Activated CD4-positive, CD25-positive, alpha-beta regulatory T cell treated with anti-CD3 and anti-CD28 coated beads, Interleukin-2, amount 50 U/mL, for 72 hours (primary cell): ENCODE data around the gene MOAP1.
"Not testable (repeated sequence)": the region's sequence is repeated elsewhere in the genome, so short reads cannot be mapped to it uniquely, and the experiment has no call there.

Experiments
- DNase-seq: peaks from one replicate; pipeline ENCODE4 v3.0.0; 2021

MOAP1 gene

GRCh38 chr14:93184391-93185348, at the start of gene MOAP1, which contains the start of gene LYSET:
MOAP1 (minus strand) TSS chr14:93184897; CDS start chr14:93184242, 655 bp downstream.
LYSET (plus strand) TSS chr14:93185317; CDS start chr14:93185406, 89 bp downstream.
- peak; percentile 88 for DNase-seq

DNA sequence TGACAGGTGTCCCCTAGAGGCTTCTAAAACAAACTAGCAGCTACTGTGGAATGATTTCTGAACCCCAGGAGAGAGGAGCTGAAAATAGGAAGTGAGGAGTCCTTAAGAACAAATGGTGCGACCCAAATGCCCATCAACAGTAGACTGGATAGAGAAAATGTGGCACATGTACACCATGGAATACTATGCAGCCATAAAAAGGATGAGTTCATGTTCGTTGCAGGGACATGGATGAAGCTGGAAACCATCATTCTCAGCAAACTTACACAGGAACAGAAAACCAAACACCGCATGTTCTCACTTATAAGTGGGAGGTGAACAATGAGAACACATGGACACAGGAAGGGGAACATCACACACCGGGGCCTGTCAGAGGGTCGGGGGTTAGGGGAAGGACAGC, 48.4 kb upstream of the MOAP1 start:
- DNase-seq = not testable (repeated sequence)

GRCh38 chr14:93232159-93232558, 47.5 kb upstream of the MOAP1 start:
- no peak for DNase-seq

DNA sequence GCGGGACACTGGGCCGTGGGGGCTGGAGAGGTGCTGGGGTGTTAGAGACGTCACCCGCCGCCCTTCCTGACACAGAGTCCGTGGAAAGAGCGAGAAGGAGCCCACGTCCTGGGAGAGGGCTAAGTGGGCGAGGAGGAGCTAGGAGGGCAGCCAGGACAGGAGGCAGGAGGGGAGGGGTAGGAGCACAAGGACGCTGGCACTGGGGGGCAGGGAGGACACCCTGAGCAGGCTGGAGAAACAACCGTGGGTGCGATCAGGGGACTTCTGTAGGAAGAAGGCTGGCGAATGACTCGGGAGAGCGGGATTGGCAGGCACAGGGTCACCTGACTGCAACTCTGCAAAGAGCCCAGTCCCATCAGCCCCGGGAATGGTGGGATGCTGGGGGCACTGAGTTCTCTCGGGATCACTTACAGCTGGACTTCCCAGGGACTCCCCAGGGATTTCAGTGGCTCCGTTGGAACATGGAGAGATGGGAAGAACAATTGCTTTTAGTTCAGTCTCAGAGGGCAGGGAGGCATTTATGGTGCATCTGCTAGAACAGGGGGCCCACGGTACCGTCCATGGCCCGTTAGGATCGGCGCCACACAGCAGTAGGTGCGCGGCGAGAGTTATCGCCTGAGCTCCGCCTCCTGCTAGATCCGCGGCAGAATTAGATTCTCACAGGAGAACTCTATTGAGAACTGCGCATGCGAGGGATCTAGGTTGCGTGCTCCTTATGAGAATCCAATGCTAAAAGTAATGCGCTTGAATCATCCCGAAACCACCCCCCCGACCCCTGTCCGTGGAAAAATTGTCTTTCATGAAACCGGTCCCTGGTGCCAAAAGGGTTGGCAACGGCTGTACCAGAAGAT, 46.7 kb upstream of the MOAP1 start:
- no peak for DNase-seq

GRCh38 chr14:93230539-93230938, 45.8 kb upstream of the MOAP1 start:
- DNase-seq = no peak

GRCh38 chr14:93228550-93228949, 43.9 kb upstream of the MOAP1 start:
- no peak for DNase-seq

DNA sequence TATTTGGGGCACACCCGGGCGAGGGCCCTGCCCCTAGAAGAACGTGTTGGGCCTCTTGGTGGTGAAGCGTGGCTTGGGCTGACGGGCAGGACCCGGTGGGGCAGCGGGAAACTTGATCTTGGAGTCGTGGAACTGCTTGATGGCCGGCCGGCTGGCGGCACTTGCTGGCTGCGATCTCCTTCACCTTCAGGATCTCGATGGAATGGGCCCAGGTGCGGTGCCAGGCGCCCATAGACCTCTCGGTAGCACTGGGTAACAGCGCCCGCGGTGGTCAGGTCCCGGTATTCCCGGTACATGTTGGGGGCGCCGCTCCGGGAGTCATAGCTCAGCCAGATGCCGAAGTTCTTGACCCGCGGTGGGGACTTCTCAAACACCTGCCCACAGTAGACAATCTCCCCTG, 38.9 kb upstream of the MOAP1 start:
- DNase-seq = no peak

DNA sequence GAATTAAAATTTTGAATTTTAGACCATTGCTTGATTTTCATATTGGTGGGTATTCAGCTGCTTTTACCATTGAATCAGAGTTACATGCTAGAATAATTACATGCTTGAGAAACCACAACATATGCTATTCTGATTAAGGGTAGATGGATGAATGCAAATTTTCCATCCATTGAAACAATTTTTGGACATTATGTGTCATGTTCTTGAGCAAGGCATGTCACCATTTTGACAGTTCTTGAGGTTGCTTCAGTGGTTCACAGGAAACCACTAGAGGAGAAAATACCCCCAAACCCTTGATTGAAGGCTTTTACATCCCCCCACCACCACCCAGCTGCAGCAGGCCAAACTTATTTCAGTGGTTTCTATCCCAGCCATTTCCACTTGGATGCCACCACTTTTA, 35.8 kb upstream of the MOAP1 start:
- no peak for DNase-seq

DNA sequence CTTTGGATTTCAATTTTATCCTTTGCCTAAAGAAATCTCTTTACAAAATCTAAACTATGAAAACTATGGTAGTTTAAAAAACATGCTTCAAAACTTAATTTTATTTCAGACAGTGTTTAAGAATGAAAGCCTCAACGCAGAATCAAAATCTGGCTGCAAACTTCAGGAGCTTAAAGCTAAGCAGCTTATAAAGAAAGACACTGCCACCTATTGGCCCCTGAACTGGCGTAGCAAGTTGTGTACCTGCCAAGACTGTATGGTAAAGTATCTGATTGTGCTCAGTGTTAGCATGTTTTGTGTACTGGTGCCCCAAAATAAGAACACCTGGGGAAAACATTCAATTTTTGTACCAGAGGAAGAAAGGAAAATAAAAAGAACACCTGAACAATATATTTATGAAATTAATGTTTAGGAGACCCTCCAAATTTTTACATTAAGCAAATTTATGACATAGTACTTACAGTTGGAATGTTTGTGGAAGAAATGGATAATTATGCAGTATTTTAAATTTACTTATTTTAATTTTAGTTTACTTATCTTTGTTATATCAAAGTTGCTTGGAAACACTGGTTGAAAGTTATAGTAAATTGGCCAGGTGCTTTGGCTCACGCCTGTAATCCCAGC, 34.5 kb upstream of the MOAP1 start:
- DNase-seq = no peak

GRCh38 chr14:93214598-93214997, 29.9 kb upstream of the MOAP1 start:
- no peak for DNase-seq

- no peak for DNase-seq
These were observed 27.7 kb upstream of the MOAP1 start for GRCh38 chr14:93212432-93212831.

GRCh38 chr14:93207468-93208308, 23.0 kb upstream of the MOAP1 start:
- no peak for DNase-seq

DNA sequence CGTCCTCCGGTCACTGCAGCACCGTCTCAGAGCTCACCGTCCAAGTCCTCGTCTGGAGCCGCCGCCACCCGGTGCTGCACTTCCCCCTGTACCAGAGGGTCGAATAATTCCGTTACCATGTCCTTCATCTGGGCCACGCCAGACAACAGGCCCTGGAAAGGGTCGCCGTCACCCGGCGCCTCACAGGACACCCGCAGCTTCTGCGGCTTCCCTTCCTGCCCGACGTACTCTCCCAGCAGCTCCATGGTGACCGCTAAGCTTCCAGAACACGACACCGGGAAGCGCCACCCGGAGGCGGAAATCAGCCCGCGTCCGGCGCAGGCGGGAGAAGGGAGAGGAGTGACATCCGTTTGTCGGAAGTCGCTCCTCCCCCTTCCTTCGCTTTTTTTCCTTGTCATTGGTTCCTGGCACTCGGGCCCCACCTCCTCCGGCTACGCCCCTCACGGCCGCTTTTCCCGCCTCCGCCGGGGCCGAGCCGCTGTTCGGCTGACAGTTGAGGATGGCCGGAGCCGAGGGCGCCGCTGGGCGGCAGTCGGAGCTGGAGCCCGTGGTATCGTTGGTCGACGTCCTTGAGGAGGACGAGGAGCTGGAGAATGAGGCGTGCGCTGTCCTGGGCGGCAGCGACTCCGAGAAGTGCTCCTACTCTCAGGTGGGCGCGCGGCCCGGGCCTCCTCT, 22.2 kb upstream of the MOAP1 start, which contains the start of the genes GON7 and UBR7:
TSS of gene GON7 (minus strand) at position 273 of the 675 bp plus-strand sequence. CDS start at position 245, 28 bp downstream.
TSS of gene UBR7 (plus strand) at position 464 of the 675 bp plus-strand sequence. CDS start at position 500, 36 bp downstream.
- peak; percentile 88 for DNase-seq

GRCh38 chr14:93201155-93201704, 16.5 kb upstream of the MOAP1 start:
- no peak for DNase-seq

DNA sequence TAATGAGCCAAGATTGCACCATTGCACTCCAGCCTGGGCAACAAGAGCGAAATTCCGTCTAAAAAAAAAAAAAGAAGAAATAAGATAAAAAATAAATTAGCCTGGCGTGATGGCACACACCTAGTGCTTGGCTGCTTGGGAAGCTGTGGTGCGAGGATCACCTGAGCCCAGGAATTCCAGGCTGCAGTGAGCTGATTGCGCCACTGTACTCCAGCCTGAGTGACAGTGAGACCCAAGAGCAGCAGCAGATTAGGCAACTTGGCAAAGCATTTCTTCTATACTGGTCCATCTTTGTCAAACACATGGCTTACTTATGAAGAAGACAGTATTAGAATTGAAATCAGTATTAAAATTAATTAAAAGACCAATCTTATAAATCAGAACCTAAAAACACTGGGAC, 15.9 kb upstream of the MOAP1 start:
- no peak for DNase-seq

- no peak for DNase-seq
These were observed 14.3 kb upstream of the MOAP1 start for GRCh38 chr14:93199031-93199430.

DNA sequence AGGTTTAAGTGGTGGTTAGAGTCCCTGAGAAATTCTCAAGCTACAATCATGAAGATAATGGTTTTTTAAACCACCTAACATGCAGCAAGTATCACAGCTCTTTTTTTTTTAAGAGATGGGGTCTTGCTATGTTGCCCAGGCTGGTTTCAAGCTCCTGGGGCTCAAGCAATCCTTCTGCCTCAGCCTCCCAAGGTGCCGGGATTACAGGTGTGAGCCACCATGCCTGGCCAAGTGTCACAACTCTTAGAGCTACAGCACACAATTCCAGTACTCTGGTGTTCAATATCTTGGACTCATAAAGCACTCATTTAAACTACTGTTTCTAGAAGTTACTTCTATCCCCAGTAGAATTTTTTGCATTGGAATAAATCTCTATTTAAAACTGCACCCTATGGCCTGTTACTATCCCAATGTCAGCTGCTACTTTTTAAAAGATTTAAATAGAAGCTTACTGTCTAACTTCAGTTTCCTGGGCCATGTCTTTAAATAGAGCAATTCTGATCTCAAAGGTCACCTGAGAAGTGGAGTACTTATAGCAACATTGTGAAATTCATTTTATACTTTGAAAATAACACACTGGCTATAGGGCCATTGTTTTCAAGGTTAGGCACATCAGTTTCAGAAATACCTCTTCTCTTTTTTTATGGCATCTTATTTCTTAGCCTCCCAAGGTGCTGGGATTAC, 10.8 kb upstream of the MOAP1 start:
- DNase-seq = no peak

DNA sequence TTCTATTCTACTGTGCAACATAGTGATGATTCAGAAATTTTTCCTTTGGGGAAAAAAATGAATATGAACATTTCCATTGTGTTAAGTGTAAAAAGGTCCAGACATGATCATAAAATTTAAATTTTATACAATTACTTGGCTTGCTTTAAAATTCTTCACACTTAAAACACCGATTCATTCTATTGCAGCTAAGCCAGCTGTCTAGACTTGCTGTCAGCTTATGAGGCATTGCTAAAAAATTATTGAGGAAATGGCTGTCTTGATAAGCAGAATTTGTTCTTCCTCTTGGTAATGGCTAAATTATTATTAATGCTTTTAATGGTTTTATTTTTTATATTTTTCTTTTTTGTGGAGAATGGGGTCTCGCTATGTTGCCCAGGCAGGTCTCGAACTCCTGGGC, 2.3 kb upstream of the MOAP1 start:
- DNase-seq = no peak

DNA sequence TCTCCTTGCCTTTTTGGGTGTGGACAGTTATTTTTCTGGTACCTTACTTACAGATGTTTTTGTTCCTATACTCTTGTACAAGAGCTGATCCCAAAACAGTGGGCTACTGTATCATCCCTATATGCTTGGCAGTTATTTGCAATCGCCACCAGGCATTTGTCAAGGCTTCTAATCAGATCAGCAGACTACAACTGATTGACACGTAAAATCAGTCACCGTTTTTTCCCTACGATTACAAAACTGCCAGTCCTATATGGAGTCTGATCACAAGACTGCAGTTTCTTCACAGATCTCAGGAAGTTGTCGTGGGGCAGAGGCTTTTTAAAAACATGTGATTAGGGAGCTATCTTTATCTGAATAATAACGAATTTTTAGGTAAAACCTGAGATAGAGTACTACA, 1.8 kb upstream of the MOAP1 start:
- no peak for DNase-seq

DNA sequence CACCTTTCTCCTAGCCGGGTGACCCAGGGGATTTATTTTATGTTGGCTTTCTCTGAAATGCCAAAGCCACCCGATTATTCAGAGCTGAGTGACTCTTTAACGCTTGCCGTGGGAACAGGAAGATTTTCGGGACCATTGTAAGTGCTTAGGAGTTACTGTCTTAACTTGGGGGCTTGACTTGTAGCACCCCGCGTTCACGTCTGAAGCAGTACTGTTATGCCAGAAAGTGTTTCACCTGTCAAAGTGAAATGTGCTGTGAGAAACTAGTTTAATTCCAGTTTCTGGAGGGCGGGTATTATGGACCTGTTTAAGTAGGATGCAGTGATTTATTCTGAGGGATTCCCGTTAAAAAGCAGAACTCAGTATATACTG, 638 bp upstream of the MOAP1 start:
- DNase-seq = no peak
